Liver (tissue), 9 donors: ENCODE measurements around the gene APOC1. TPM values are rescaled to one million over a fixed set of nuclear protein-coding genes. Genes with fewer than 3 reads are reported as not detected.

Experiments
- DNase-seq: peaks from one replicate; pipeline ENCODE4 v3.0.0-alpha.2; 2017; ENCODE audit warnings: low spot score
- H3K27ac ChIP-seq, 2 donors: one replicate each; pipeline ENCODE4 v1.7.0; 2013; ENCODE audit warnings: inconsistent platforms in 2 of 2, low read length in 2 of 2, control low read depth in 1 of 2, low read depth in 1 of 2, mild to moderate bottlenecking in 1 of 2
- H3K27me3 ChIP-seq, 4 donors: one replicate each; pipeline versions ENCODE4 v1.6.1 to v1.7.0; 2013; ENCODE audit warnings: low read length in 3 of 4, inconsistent platforms in 1 of 4, mild to moderate bottlenecking in 1 of 4, moderate library complexity in 1 of 4; ENCODE audit not compliant: control insufficient read depth in 4 of 4, insufficient read depth in 4 of 4
- H3K36me3 ChIP-seq, 4 donors: one replicate each; pipeline versions ENCODE4 v1.6.1 to v1.7.0; 2013; ENCODE audit warnings: low read length in 3 of 4, mild to moderate bottlenecking in 3 of 4, low read depth in 1 of 4, moderate library complexity in 1 of 4; ENCODE audit not compliant: control insufficient read depth in 4 of 4, insufficient read depth in 3 of 4
- H3K4me1 ChIP-seq, 4 donors: one replicate each; pipeline versions ENCODE4 v1.6.1 to v1.7.0; 2013; ENCODE audit warnings: low read length in 3 of 4, mild to moderate bottlenecking in 3 of 4, moderate library complexity in 1 of 4; ENCODE audit not compliant: control insufficient read depth in 4 of 4, insufficient read depth in 4 of 4
- H3K4me3 ChIP-seq, 3 donors: one replicate each; pipeline versions ENCODE4 v1.6.1 to v1.7.0; 2013; ENCODE audit warnings: low read length in 3 of 3, control low read depth in 1 of 3, low read depth in 1 of 3, mild to moderate bottlenecking in 1 of 3
- H3K9ac ChIP-seq, 2 donors: one replicate each; pipeline ENCODE4 v1.7.0; 2013; ENCODE audit warnings: low read length in 2 of 2, mild to moderate bottlenecking in 2 of 2, moderate library complexity in 2 of 2, control low read depth in 1 of 2, low read depth in 1 of 2
- H3K9me3 ChIP-seq, 4 donors: one replicate each; pipeline versions ENCODE4 v1.6.1 to v1.7.0; 2013; ENCODE audit warnings: low read length in 3 of 4; ENCODE audit not compliant: control insufficient read depth in 4 of 4
- ATF3 ChIP-seq: IDR thresholded peaks from 2 replicates; pipeline ENCODE4 v1.6.1; 2016; ENCODE audit warnings: antibody characterized with exemption
- CTCF ChIP-seq: fragments of 150-350 bp; IDR thresholded peaks from 2 replicates; pipeline ENCODE4 v1.5.1; 2017; ENCODE audit warnings: improper control_type of control experiment, low read depth, low read length; ENCODE audit not compliant: missing input control
- EGR1 ChIP-seq, 2 donors: IDR thresholded peaks; 2 replicates each; pipeline ENCODE4 v1.6.1; 2016 to 2018; ENCODE audit warnings: antibody characterized with exemption in 2 of 2, low read depth in 2 of 2
- FOXA1 ChIP-seq: IDR thresholded peaks from 2 replicates; pipeline ENCODE4 v1.6.1; 2016; ENCODE audit warnings: antibody characterized with exemption
- FOXA2 ChIP-seq: IDR thresholded peaks from 2 replicates; pipeline ENCODE4 v1.6.1; 2016; ENCODE audit warnings: antibody characterized with exemption
- GABPA ChIP-seq, 2 donors: IDR thresholded peaks in 1 of 2; conservative IDR thresholded peaks in 1 of 2; 2 replicates each; pipeline ENCODE4 v1.6.1; 2016; ENCODE audit warnings: antibody characterized with exemption in 2 of 2, mild to moderate bottlenecking in 1 of 2, moderate library complexity in 1 of 2
- HNF4A ChIP-seq, 2 donors: conservative IDR thresholded peaks; 2 replicates each; pipeline ENCODE4 v1.6.1; 2016; ENCODE audit warnings: antibody characterized with exemption in 2 of 2, mild to moderate bottlenecking in 2 of 2
- HNF4G ChIP-seq: IDR thresholded peaks from 2 replicates; pipeline ENCODE4 v1.6.1; 2016; ENCODE audit warnings: antibody characterized with exemption
- NR2F2 ChIP-seq: IDR thresholded peaks from 2 replicates; pipeline ENCODE4 v1.6.1; 2016; ENCODE audit warnings: antibody characterized with exemption
- RAD21 ChIP-seq, 2 donors: IDR thresholded peaks; 2 replicates each; pipeline ENCODE4 v1.6.1; 2016; ENCODE audit warnings: antibody characterized with exemption in 2 of 2, mild to moderate bottlenecking in 2 of 2
- REST ChIP-seq: IDR thresholded peaks from 2 replicates; pipeline ENCODE4 v1.6.1; 2016; ENCODE audit warnings: antibody characterized with exemption, mild to moderate bottlenecking
- RXRA ChIP-seq, 2 donors: IDR thresholded peaks; 2 replicates each; pipeline ENCODE4 v1.6.1; 2017 to 2018; ENCODE audit warnings: antibody characterized with exemption in 2 of 2, mild to moderate bottlenecking in 1 of 2
- SP1 ChIP-seq: IDR thresholded peaks from 2 replicates; pipeline ENCODE4 v1.6.1; 2018; ENCODE audit warnings: antibody characterized with exemption, mild to moderate bottlenecking
- TAF1 ChIP-seq: conservative IDR thresholded peaks from 2 replicates; pipeline ENCODE4 v1.6.1; 2016; ENCODE audit warnings: antibody characterized with exemption, mild to moderate bottlenecking
- WGBS: extraction: QIAGEN DNeasy Blood & Tissue Kit; methylation state at CpG from one replicate; pipeline ENCODE4 v1.1.7; 2013; 5-methylcytosine and 5-hydroxymethylcytosine counted together
- polyA plus RNA-seq, 2 donors: library from polyadenylated mRNA; stranded (reverse) in 1 of 2; unstranded in 1 of 2; fragments of 200-250 nt in 1 of 2; fragments of >200 nt in 1 of 2; fragmentation: Nextera tagmentation in 1 of 2; extraction: Ambion mirVana in 1 of 2; gene quantifications; one replicate each; pipeline versions ENCODE4 v1.2.1 to v1.2.3, GENCODE V29; 2013 to 2015
- total RNA-seq, 2 donors: library from RNA; depleted of rRNA; stranded (reverse); fragments of >200 nt; gene quantifications; one replicate each; pipeline ENCODE4 v1.2.3, GENCODE V29; 2014
- TF ChIP-seq, protein P1 (sequence below): IDR thresholded peaks from 2 replicates; pipeline ENCODE4 v1.6.1; 2016; ENCODE audit warnings: antibody characterized with exemption
- TF ChIP-seq, protein P2 (sequence below): IDR thresholded peaks from 2 replicates; pipeline ENCODE4 v1.6.1; 2016; ENCODE audit warnings: antibody characterized with exemption
- donor health status: healthy.
- donor health status: healthy.
- donor health status: healthy.
- donor health status: healthy.
- donor health status: healthy.

Gene APOC1
- total and polyA plus RNA-seq, 4 donors, result 612 to 10,095 (median 2,966) TPM

DNA sequence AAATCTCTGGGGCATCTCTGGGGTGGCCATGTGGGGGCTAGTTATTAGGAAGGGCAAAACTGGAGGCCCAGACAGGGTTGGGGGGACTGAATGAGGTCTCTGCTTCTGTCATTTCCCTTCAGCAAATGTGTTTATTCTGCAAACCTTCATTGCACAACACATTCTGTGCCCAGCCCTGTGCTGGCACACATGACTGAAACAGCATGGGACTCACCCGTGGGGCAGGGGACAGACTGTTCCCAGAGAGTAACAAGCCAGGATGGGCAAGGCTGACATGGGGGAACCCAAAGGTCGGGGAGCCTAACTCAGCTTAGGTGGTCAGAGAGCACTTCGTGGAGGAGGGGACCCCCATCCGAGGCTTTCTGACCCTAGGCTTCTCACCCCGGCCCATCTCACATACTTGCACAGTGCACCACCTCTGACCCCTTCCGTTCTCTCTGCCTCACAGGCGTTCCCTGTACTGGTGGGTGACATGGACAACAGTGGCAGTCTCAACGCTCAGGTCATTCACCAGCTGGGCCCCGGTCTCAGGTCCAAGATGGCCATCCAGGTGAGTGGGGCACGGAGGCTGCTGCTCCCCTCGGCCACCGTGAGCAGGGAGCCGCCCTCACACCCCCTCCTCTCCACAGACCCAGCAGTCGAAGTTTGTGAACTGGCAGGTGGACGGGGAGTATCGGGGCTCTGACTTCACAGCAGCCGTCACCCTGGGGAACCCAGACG is 20.9 kb upstream of the APOC1 start (continued):
- no peak for TF ChIP-seq SP1
- no peak for TF ChIP-seq ATF3
- TF ChIP-seq NR2F2, result no peak

GRCh38 chr19:44894052-44894400 is 20.4 kb upstream of the APOC1 start:
- DNase-seq, result no peak
- Histone ChIP-seq H3K36me3 (peaks cover 7 to 45% (median 27%) of the 10 kb centered on the region in 4 donors), H3K27me3 (no peaks in the 10 kb centered on the region), H3K9ac (no peak overlapping the region), H3K4me3 (no peak overlapping the region), H3K4me1 (peaks cover 11 to 29% (median 25%) of the 10 kb centered on the region in 4 donors), H3K27ac (no peak overlapping the region), H3K9me3 (no peaks in the 10 kb centered on the region)
- no peak for TF ChIP-seq FOXA2
- no peak for TF ChIP-seq RXRA (IDR thresholded peaks at IDR 0.05)
- WGBS, result 95% methylated on average over 6 of the region's 6 CpGs

DNA sequence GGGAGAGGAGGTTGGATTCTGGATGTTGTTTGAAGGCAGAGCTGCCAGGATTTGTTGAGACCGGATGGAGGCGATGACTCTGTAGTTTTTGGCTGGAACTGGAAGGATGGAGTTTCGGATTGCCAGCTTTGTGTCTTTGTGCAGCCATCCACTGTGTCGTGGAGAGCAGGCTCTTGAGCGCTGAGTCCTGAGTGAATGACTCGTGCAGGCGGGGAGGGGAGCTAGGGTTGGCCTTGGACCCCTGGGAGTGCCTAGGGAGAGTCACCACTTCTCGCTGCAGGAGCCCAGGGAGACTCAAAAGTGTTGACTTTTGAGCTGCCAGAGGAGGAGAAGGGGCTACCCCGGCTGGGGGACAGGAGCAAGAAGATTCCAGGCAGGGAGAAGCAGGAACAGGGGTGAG is 19.5 kb upstream of the APOC1 start:
- H3K27me3 ChIP-seq, result no peaks in the 10 kb centered on the region
- H3K27ac ChIP-seq, result no peak overlapping the region
- WGBS, result 88% methylated on average over 9 of the region's 9 CpGs
- H3K4me3 ChIP-seq, result no peak overlapping the region
- H3K36me3 ChIP-seq, result peaks cover 7 to 48% (median 27%) of the 10 kb centered on the region in 4 donors
- H3K9me3 ChIP-seq, result no peaks in the 10 kb centered on the region
- no peak for TF ChIP-seq FOXA2
- TF ChIP-seq NR2F2, result no peak
- TF ChIP-seq RXRA (IDR thresholded peaks at IDR 0.05), result no peak
- TF ChIP-seq FOXA1, result no peak
- TF ChIP-seq REST, result no peak
- TF ChIP-seq, protein P1, sequence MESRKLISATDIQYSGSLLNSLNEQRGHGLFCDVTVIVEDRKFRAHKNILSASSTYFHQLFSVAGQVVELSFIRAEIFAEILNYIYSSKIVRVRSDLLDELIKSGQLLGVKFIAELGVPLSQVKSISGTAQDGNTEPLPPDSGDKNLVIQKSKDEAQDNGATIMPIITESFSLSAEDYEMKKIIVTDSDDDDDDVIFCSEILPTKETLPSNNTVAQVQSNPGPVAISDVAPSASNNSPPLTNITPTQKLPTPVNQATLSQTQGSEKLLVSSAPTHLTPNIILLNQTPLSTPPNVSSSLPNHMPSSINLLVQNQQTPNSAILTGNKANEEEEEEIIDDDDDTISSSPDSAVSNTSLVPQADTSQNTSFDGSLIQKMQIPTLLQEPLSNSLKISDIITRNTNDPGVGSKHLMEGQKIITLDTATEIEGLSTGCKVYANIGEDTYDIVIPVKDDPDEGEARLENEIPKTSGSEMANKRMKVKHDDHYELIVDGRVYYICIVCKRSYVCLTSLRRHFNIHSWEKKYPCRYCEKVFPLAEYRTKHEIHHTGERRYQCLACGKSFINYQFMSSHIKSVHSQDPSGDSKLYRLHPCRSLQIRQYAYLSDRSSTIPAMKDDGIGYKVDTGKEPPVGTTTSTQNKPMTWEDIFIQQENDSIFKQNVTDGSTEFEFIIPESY, result no peak
- no peak for TF ChIP-seq TAF1
- no peak for TF ChIP-seq RAD21 (IDR thresholded peaks at IDR 0.05)
- no peak for TF ChIP-seq HNF4G
- TF ChIP-seq GABPA (IDR thresholded peaks at IDR 0.05 in 1 of 2, conservative IDR thresholded peaks at IDR 0.05 in 1 of 2), result no peak
- TF ChIP-seq HNF4A (conservative IDR thresholded peaks at IDR 0.05), result no peak
- TF ChIP-seq, protein P2, sequence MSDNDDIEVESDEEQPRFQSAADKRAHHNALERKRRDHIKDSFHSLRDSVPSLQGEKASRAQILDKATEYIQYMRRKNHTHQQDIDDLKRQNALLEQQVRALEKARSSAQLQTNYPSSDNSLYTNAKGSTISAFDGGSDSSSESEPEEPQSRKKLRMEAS, result no peak
- no peak for TF ChIP-seq CTCF
- no peak for TF ChIP-seq EGR1 (IDR thresholded peaks at IDR 0.05; ENCODE audit: low read depth in 2 of 2)
- no peak for TF ChIP-seq ATF3
- no peak overlapping the region for H3K9ac ChIP-seq
- no peak for DNase-seq
- peaks cover 8 to 25% (median 21%) of the 10 kb centered on the region in 4 donors for H3K4me1 ChIP-seq
